HG03354 (cell line): Measurements from ENCODE around the gene JMJD4.
"Not testable (repeated sequence)": the region's sequence is repeated elsewhere in the genome, so short reads cannot be mapped to it uniquely, and the experiment has no call there.

Source experiments
- ATAC-seq: cut with Tn5 transposase; IDR thresholded peaks from one replicate; pipeline ENCODE4 v1.9.1; 2021; ENCODE audit warnings: mild to moderate bottlenecking; ENCODE audit not compliant: unreplicated experiment, poor library complexity, severe bottlenecking

The JMJD4 gene

GRCh38 chr1:227734546-227734855 lies 601 bp downstream of the JMJD4 start:
- no peak for ATAC-seq

GRCh38 chr1:227733751-227734545 lies 1.2 kb downstream of the JMJD4 start:
- no peak for ATAC-seq

GRCh38 chr1:227733309-227733705 lies 1.8 kb downstream of the JMJD4 start:
- ATAC-seq = no peak

GRCh38 chr1:227732586-227733308 lies 2.4 kb downstream of the JMJD4 start:
- ATAC-seq = no peak

GRCh38 chr1:227731696-227732585 lies 3.2 kb downstream of the JMJD4 start:
- no peak for ATAC-seq

- ATAC-seq = no peak
Measured at GRCh38 chr1:227731241-227731677, 3.8 kb downstream of the JMJD4 start.

GRCh38 chr1:227730630-227731151 lies 4.4 kb downstream of the JMJD4 start:
- ATAC-seq = no peak

GRCh38 chr1:227729881-227730629 lies 5.0 kb downstream of the JMJD4 start:
- ATAC-seq = peak; percentile 32

- no peak for ATAC-seq
Measured at GRCh38 chr1:227729144-227729880, 5.8 kb downstream of the JMJD4 start.

- no peak for ATAC-seq
Measured at GRCh38 chr1:227728892-227729143, 6.3 kb downstream of the JMJD4 start.

- ATAC-seq = peak; percentile 35
Measured at GRCh38 chr1:227728059-227728891, 6.8 kb downstream of the JMJD4 start.

GRCh38 chr1:227726924-227727599 lies 8.0 kb downstream of the JMJD4 start:
- ATAC-seq = no peak

- ATAC-seq = no peak
Measured at GRCh38 chr1:227726318-227726717, 8.8 kb downstream of the JMJD4 start.

GRCh38 chr1:227725046-227725445 lies 10.1 kb downstream of the JMJD4 start:
- no peak for ATAC-seq

GRCh38 chr1:227723474-227723873 lies 11.6 kb downstream of the JMJD4 start:
- no peak for ATAC-seq

- no peak for ATAC-seq
Measured at GRCh38 chr1:227718932-227719331, 16.2 kb downstream of the JMJD4 start.

GRCh38 chr1:227712648-227713047 lies 22.5 kb downstream of the JMJD4 start:
- no peak for ATAC-seq

GRCh38 chr1:227710474-227710873 lies 24.6 kb downstream of the JMJD4 start:
- ATAC-seq = not testable (repeated sequence)
